ENCODE results near the gene VKORC1L1. TPM values are rescaled to one million over a fixed set of nuclear protein-coding genes. Genes with fewer than 3 reads are reported as not detected.

VKORC1L1 gene
- total and polyA plus RNA-seq, 2 donors (not counting 3 experiments of a cell fraction or from before 2014, with no cell fraction given) = 14.5 to 36.7 TPM

GRCh38 chr7:65978891-65979582 is 106.2 kb downstream of the VKORC1L1 start:
- ChIA-PET POLR2A (no interaction called here), CTCF (no interaction called here)

More at GRCh38 chr7:65978891-65979582, 106.2 kb downstream of the VKORC1L1 start:
- H3K27ac ChIP-seq (ENCODE audit: insufficient read depth, low read depth, low read length) = no peak overlapping the region
- no peak overlapping the region for H2AFZ ChIP-seq (ENCODE audit: low read depth, low read length)
- no peaks in the 10 kb centered on the region for H3K9me3 ChIP-seq (replicated peaks; ENCODE audit: control insufficient read depth, insufficient read depth, low read length)
- intact Hi-C loops (cut with micrococcal nuclease) = no loop called here
- DNase-seq (ENCODE audit: low read depth, low spot score) (no peak), FAIRE-seq (no peak)
- H3K9ac ChIP-seq (replicated peaks; ENCODE audit: extremely low read depth, insufficient read depth, low read length) = no peak overlapping the region
- H3K4me3 ChIP-seq (replicated peaks in 1 of 3; ENCODE audit: insufficient read depth in 1 of 3, low read depth in 1 of 3, low read length in 3 of 3) = no peak overlapping the region
- H3K27me3 ChIP-seq (ENCODE audit: control insufficient read depth in 2 of 2, insufficient read depth in 2 of 2, low read length in 2 of 2) = no peaks in the 10 kb centered on the region
- no peak overlapping the region for H3K4me2 ChIP-seq (ENCODE audit: insufficient read depth, low read length)
- H3K79me2 ChIP-seq (ENCODE audit: control insufficient read depth, insufficient read depth, low read length) = peaks cover 18% of the 10 kb centered on the region
- TF ChIP-seq POLR2AphosphoS5 (IDR thresholded peaks at IDR 0.05; ENCODE audit: insufficient read depth, low read depth, low read length) (no peak), EZH2 (IDR thresholded peaks at IDR 0.05; ENCODE audit: borderline replicate concordance, low read depth, low read length, severe bottlenecking) (no peak), FOS (IDR thresholded peaks at IDR 0.05; ENCODE audit: borderline replicate concordance, insufficient read depth, low read length) (no peak), MAX (IDR thresholded peaks at IDR 0.05; ENCODE audit: insufficient read depth, insufficient read length) (no peak), JUN (IDR thresholded peaks at IDR 0.05; ENCODE audit: borderline replicate concordance, insufficient read depth, insufficient read length, low read depth) (no peak), GATA2 (IDR thresholded peaks at IDR 0.05; ENCODE audit: insufficient read depth, insufficient read length, low read depth, low read length) (no peak), CTCF (IDR thresholded peaks at IDR 0.05; ENCODE audit: extremely low read depth in 1 of 2, insufficient read depth in 1 of 2, low read depth in 1 of 2, low read length in 2 of 2) (no peak), POLR2A (IDR thresholded peaks at IDR 0.05; ENCODE audit: low read depth, low read length) (no peak), MYC (IDR thresholded peaks at IDR 0.05; ENCODE audit: low read depth, low read length) (no peak)
- no peaks in the 10 kb centered on the region for H4K20me1 ChIP-seq (replicated peaks; ENCODE audit: control insufficient read depth, extremely low read depth, insufficient read depth, low read length)
- TSS peak; percentile 6 for BruUV-seq (replicated peaks)
- H3K36me3 ChIP-seq (ENCODE audit: control insufficient read depth in 2 of 2, extremely low read depth in 1 of 2, insufficient read depth in 2 of 2, low read length in 2 of 2) = peaks cover 4 to 11% of the 10 kb centered on the region in 2 experiments
- H3K4me1 ChIP-seq (ENCODE audit: control insufficient read depth, extremely low read depth, insufficient read depth, low read length) = peaks cover 6% of the 10 kb centered on the region
- H3K9me1 ChIP-seq (replicated peaks; ENCODE audit: control insufficient read depth, extremely low read depth, insufficient read depth, low read length) = no peaks in the 10 kb centered on the region
- dilution Hi-C loops (cut with MboI; ENCODE audit: extremely low pct_ligation_motif_present, low sequenced_read_pairs) = no loop called here

All from endothelial cell of umbilical vein (primary cell).